22Rv1 (cell line): ENCODE data around the gene DPM2.

Source experiments
- H3K27ac ChIP-seq: fragments of 450-650 bp; 2 replicates; pipeline ENCODE4 v1.5.1; 2017
- ZFX ChIP-seq: fragments of 450-650 bp; IDR thresholded peaks from 2 replicates; pipeline ENCODE4 v1.6.1; 2017; ENCODE audit warnings: antibody characterized with exemption, borderline replicate concordance
- TF ChIP-seq, protein P1 (sequence below): fragments of 450-650 bp; IDR thresholded peaks from 2 replicates; pipeline ENCODE4 v1.5.1; 2017; ENCODE audit warnings: mild to moderate bottlenecking

The DPM2 gene

DNA sequence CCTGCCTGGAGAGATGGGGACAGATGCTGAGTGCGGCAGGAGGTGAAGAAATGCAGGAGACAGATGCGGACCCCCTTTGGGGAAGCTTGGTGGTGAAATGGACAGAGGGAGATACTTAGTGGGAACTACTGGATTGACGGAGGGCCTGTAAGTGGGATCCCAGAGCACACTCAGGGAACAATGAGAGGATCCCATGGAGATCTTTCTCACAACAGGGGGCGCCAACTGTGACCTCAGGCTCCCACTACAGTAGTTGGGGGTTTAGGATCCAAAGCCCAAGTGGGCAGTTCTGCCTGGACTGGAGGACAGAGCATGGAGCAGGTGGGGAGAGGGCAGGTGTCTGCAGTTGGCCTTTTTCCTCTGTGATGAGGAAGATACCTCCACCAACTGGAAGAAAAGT, 3.4 kb downstream of the DPM2 start:
- TF ChIP-seq ZFX, result no peak
- TF ChIP-seq, protein P1, sequence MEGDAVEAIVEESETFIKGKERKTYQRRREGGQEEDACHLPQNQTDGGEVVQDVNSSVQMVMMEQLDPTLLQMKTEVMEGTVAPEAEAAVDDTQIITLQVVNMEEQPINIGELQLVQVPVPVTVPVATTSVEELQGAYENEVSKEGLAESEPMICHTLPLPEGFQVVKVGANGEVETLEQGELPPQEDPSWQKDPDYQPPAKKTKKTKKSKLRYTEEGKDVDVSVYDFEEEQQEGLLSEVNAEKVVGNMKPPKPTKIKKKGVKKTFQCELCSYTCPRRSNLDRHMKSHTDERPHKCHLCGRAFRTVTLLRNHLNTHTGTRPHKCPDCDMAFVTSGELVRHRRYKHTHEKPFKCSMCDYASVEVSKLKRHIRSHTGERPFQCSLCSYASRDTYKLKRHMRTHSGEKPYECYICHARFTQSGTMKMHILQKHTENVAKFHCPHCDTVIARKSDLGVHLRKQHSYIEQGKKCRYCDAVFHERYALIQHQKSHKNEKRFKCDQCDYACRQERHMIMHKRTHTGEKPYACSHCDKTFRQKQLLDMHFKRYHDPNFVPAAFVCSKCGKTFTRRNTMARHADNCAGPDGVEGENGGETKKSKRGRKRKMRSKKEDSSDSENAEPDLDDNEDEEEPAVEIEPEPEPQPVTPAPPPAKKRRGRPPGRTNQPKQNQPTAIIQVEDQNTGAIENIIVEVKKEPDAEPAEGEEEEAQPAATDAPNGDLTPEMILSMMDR, result no peak
- H3K27ac ChIP-seq, result no peak overlapping the region

DNA sequence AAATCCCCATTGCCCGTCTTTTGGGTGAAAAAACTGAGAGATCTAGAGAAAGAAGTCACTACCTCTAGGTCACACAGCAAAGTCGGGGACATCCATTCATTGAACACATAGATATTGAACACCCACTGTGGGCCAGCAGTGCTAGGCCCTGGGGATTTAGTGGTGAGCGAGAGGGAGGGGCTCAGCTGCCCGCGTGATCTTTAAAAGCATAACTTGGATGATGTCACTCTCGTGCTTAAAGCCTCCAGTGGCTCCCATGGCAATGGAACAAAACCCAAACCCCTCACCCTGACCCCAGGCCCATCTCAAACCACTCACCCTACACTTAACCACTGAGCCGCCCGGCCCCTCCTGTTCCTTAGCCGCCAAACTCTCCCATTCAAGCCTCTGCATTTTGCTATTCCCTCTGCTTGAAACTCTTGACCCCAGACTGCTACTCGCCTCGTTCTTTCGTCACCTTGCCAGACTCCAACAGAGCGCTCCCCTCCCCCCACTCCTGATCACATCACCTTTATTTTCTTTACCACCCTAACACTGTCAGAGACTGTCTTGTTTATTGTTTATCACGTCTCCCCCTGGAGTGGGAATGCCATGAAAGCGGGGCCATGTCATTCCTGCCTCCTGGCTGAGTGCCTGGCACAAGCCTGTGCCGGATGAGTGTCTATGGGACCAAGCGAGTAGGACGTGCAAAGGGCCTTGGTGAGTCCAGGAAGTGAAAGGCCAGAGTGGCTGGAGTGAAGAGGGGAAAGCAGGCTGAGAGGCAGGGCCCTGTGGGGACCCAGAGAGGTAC, 6.4 kb downstream of the DPM2 start:
- no peak for TF ChIP-seq ZFX
- TF ChIP-seq, protein P1, result no peak
- peak overlapping the region; percentile 70 for H3K27ac ChIP-seq

DNA sequence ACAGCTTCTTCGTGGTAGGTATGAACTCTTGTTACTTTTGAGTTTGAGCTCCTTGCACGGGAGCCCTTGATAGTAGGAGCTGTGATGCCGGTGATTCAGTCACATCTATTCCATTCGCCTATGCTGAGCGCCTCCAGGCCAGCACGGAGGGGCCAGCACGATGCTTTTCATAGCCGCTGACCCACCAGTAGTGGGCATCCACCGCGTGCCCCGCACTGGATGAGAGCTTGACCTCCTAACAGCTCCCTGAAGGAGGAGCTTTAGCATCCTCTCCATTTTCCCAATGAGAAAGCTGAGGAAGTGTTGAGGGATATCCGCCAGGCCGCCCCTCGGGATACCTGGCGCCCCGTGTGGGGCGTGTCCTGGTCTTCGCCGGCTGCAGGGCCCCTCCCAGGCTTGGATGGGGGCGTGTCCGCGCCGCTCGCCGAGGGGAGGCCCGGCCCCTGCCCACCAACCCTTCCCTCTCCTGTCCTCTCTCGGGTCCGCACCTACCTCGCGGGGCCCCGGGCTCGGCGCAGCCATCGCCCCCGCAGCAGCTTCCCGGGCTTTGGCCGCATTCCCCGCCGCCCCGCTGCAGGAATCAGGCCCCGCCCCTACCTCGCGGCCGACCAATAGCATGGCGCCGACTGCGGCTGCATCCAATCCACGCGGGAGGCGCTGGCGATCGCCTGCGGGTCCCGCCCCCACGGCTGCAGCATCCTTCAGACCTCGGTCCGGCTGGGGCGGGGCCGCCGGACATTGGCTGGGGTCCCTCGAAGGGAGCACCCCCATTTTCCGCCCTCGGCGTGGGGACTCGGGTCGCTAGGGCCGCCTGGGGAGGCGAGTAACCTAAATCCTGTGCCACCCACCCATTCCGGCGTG, 7.2 kb downstream of the DPM2 start, which contains the start of gene PIP5KL1:
Gene PIP5KL1, minus strand, starts transcription at position 547 of the 861 bp plus-strand sequence. Its CDS starts 25 bp downstream, at position 522.
- TF ChIP-seq, protein P1, result peak; percentile 30
- TF ChIP-seq ZFX, result no peak
- peak within 1 kb of the TSS; percentile 70 for H3K27ac ChIP-seq

DNA sequence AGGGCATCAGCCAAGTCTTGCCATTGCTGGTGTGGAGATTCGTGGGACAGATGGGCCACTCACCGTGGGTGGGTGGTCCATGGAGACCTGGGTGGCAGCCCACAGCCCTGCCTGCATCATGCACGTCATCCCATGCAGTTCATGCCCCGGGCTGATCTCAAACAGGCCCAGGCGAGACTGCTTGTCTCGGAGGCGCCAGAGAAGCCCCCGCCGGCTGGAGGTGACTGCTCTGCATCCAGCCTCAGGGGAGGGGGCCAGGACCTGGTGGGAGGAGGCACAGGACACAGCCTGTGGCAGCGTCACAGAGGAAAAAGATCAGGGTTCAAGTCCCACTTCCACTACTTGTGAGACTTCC, 8.1 kb downstream of the DPM2 start:
- no peak overlapping the region for H3K27ac ChIP-seq
- TF ChIP-seq, protein P1, result no peak
- no peak for TF ChIP-seq ZFX

DNA sequence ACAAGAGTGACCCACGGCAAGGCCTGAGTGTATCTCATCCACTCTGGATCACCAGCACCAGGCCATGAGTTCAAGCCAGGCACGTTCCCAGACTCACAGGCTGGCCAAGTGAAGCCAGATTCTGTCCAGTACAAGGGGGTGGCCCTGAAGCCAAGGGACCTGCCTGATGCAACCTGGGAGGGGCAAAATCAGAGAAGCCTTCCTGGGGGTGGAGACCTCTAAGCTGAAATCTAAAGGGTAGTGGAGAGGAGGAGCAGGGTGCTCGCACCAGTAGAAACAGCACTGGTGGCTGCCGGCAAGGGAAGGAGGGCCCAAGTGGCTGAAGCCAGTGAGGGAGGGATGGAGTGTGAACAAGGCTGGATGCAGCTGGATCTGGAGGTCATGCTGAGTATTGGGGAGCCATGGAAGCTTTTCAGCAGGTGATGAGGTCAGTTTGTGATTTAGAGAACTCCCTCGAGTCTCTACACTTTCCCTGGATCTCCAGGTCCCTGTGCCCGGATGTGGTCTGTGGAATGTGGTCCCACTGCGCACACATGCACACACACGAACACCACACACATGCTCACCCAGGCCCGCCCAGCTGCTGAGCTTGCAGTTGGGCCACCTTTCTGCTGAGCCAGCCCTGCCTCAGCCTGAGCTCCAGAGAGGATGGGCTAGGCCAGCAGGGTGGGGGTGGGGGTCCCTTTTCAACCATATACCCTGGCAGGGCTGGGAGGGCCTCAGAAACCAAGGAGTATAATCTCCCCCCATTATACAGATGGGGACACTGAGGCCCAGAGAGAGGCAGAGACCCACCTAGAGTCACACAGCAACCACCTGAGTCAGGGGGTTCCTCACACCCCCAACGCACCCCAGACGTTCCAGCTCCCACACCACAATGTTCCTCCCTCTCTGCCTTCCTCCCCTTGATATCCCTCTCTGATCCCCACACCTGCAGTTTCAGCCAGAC, 8.7 kb downstream of the DPM2 start:
- H3K27ac ChIP-seq, result peak overlapping the region; percentile 31; the same call in 1 of the 2 replicates

GRCh38 chr9:127927988-127928675, 9.5 kb downstream of the DPM2 start:
- TF ChIP-seq, protein P1, result no peak
- no peak for TF ChIP-seq ZFX
- peak overlapping the region; percentile 31; the same call in 1 of the 2 replicates for H3K27ac ChIP-seq

More for the DNA sequence above, 8.7 kb downstream of the DPM2 start:
- TF ChIP-seq ZFX, result no peak
- TF ChIP-seq, protein P1, result no peak
